Neuronal stem cell (in vitro differentiated cells): Measurements from ENCODE around the gene NFYC.

Source experiments
- DNase-seq: peaks from one replicate; pipeline ENCODE4 v3.0.0-alpha.2; 2013; ENCODE audit warnings: low spot score
- H2AFZ ChIP-seq: one replicate; pipeline ENCODE4 v1.6.1; 2013; ENCODE audit warnings: mild to moderate bottlenecking, low read length, inconsistent platforms
- H2AK5ac ChIP-seq: 2 replicates; pipeline ENCODE4 v1.6.1; 2013; ENCODE audit warnings: low read depth, mild to moderate bottlenecking, inconsistent platforms, low read length, moderate library complexity, mixed read lengths
- H2BK120ac ChIP-seq: 2 replicates; pipeline ENCODE4 v1.6.1; 2013; ENCODE audit warnings: low read depth, mild to moderate bottlenecking, inconsistent platforms, low read length, moderate library complexity, mixed read lengths
- H2BK12ac ChIP-seq: one replicate; pipeline ENCODE4 v1.6.1; 2013; ENCODE audit warnings: low read length, inconsistent platforms
- H2BK15ac ChIP-seq: 2 replicates; pipeline ENCODE4 v1.6.1; 2013; ENCODE audit warnings: mild to moderate bottlenecking, low read length, inconsistent platforms, mixed read lengths
- H2BK5ac ChIP-seq: one replicate; pipeline ENCODE4 v1.6.1; 2013; ENCODE audit warnings: inconsistent platforms, mild to moderate bottlenecking, low read length, moderate library complexity
- H3K14ac ChIP-seq: one replicate; pipeline ENCODE4 v1.6.1; 2013; ENCODE audit warnings: low read length, inconsistent platforms
- H3K18ac ChIP-seq: 2 replicates; pipeline ENCODE4 v1.6.1; 2013; ENCODE audit warnings: low read length, inconsistent platforms
- H3K23ac ChIP-seq: 2 replicates; pipeline ENCODE4 v1.6.1; 2013; ENCODE audit warnings: low read depth, mild to moderate bottlenecking, mixed read lengths, low read length, inconsistent platforms; ENCODE audit not compliant: poor library complexity
- H3K27ac ChIP-seq: replicated peaks from 3 replicates; pipeline ENCODE4 v1.5.1; 2013; ENCODE audit warnings: low read length, inconsistent platforms
- H3K27me3 ChIP-seq, 3 experiments: 2 replicates each; pipeline ENCODE4 v1.6.1; 2013; ENCODE audit warnings: low read length in 3 of 3, mild to moderate bottlenecking in 2 of 3, inconsistent platforms in 1 of 3, low read depth in 1 of 3, mixed read lengths in 1 of 3, moderate library complexity in 1 of 3; ENCODE audit not compliant: control insufficient read depth in 3 of 3, insufficient read depth in 3 of 3
- H3K36me3 ChIP-seq, 2 donors: replicated peaks in 1 of 2; 2 replicates each; pipeline ENCODE4 v1.6.1; 2013; ENCODE audit warnings: low read length in 2 of 2; ENCODE audit not compliant: control insufficient read depth in 2 of 2, insufficient read depth in 2 of 2
- H3K4ac ChIP-seq: 2 replicates; pipeline ENCODE4 v1.6.1; 2013; ENCODE audit warnings: inconsistent platforms, mild to moderate bottlenecking, low read length, moderate library complexity
- H3K4me1 ChIP-seq, 2 donors: 1 replicate in 1 of 2; 2 replicates in 1 of 2; pipeline ENCODE4 v1.6.1; 2013; ENCODE audit warnings: low read length in 2 of 2, low read depth in 1 of 2; ENCODE audit not compliant: control insufficient read depth in 2 of 2, insufficient read depth in 1 of 2
- H3K4me2 ChIP-seq: one replicate; pipeline ENCODE4 v1.6.1; 2013; ENCODE audit warnings: mild to moderate bottlenecking, low read length, inconsistent platforms; ENCODE audit not compliant: insufficient read depth, poor library complexity, severe bottlenecking
- H3K4me3 ChIP-seq, 2 donors: 2 replicates each; pipeline ENCODE4 v1.5.1; 2013; ENCODE audit warnings: low read length in 2 of 2, mild to moderate bottlenecking in 2 of 2, inconsistent platforms in 1 of 2, moderate library complexity in 1 of 2
- H3K79me1 ChIP-seq: one replicate; pipeline ENCODE4 v1.6.1; 2013; ENCODE audit warnings: low read depth, mild to moderate bottlenecking, inconsistent platforms, low read length, moderate library complexity
- H3K9ac ChIP-seq: one replicate; pipeline ENCODE4 v1.6.1; 2013; ENCODE audit warnings: mild to moderate bottlenecking, low read depth, low read length, inconsistent platforms; ENCODE audit not compliant: poor library complexity
- H3K9me3 ChIP-seq, 2 donors: replicated peaks in 1 of 2; 2 replicates each; pipeline versions ENCODE3 to v1.6.1; 2013; ENCODE audit warnings: low read length in 2 of 2, mild to moderate bottlenecking in 2 of 2, inconsistent platforms in 1 of 2, low read depth in 1 of 2, mixed read lengths in 1 of 2, moderate library complexity in 1 of 2; ENCODE audit not compliant: control insufficient read depth in 2 of 2, insufficient read depth in 1 of 2
- H4K8ac ChIP-seq: one replicate; pipeline ENCODE4 v1.6.1; 2013; ENCODE audit warnings: low read depth, mild to moderate bottlenecking, inconsistent platforms, low read length, moderate library complexity
- H4K91ac ChIP-seq: one replicate; pipeline ENCODE4 v1.6.1; 2013; ENCODE audit warnings: low read length, low read depth, mild to moderate bottlenecking, inconsistent platforms; ENCODE audit not compliant: poor library complexity
- WGBS, 2 donors: extraction: QIAGEN DNeasy Blood & Tissue Kit; methylation state at CpG; one replicate each; pipeline ENCODE4 v1.1.7; 2013; ENCODE audit warnings: missing lambda C conversion rate in 2 of 2, mixed read lengths in 1 of 2; ENCODE audit not compliant: insufficient read length in 2 of 2, insufficient replicate concordance in 1 of 2; ENCODE audit errors: extremely low coverage in 2 of 2; 5-methylcytosine and 5-hydroxymethylcytosine counted together

The NFYC gene

DNA sequence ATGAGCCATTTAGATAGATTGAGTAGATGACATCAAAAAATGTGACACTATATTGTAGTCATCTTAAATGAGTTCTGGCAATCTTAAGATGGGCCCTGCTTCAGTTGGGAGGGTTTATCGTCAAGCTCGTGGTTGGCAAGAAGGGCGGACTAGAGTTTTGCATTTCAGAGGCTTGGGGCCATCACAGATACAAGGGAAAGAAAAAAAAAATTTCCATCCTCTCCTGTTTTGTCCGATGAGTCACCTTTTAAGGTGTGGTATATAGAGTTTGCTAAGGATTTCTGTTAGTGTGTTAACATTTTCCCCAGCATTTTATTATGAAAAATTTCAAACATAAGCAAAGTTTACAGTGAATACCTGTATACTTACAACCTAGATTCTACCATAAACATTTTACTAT lies 60.3 kb downstream of the NFYC start:
- Histone ChIP-seq H3K4me1 (no peaks in the 10 kb centered on the region), H3K4me3 (no peak overlapping the region), H3K9ac (no peak overlapping the region), H4K8ac (no peak overlapping the region), H3K18ac (no peak overlapping the region), H4K91ac (no peak overlapping the region), H3K27me3 (no peaks in the 10 kb centered on the region), H2BK120ac (no peak overlapping the region), H2AFZ (no peak overlapping the region), H2BK5ac (no peak overlapping the region), H3K4ac (no peak overlapping the region), H3K14ac (no peak overlapping the region), H2BK15ac (no peak overlapping the region), H3K4me2 (no peak overlapping the region), H3K27ac (no peak overlapping the region), H2BK12ac (no peak overlapping the region), H3K23ac (no peak overlapping the region), H3K79me1 (no peaks in the 10 kb centered on the region), H2AK5ac (no peak overlapping the region), H3K36me3 (peaks cover 39 to 100% of the 10 kb centered on the region in 2 donors), H3K9me3 (no peaks in the 10 kb centered on the region)
- whole genome bisulfite sequencing, 2 donors: no CpG with 5 or more reads among the region's 4 CpGs
- no peak for DNase-seq

DNA sequence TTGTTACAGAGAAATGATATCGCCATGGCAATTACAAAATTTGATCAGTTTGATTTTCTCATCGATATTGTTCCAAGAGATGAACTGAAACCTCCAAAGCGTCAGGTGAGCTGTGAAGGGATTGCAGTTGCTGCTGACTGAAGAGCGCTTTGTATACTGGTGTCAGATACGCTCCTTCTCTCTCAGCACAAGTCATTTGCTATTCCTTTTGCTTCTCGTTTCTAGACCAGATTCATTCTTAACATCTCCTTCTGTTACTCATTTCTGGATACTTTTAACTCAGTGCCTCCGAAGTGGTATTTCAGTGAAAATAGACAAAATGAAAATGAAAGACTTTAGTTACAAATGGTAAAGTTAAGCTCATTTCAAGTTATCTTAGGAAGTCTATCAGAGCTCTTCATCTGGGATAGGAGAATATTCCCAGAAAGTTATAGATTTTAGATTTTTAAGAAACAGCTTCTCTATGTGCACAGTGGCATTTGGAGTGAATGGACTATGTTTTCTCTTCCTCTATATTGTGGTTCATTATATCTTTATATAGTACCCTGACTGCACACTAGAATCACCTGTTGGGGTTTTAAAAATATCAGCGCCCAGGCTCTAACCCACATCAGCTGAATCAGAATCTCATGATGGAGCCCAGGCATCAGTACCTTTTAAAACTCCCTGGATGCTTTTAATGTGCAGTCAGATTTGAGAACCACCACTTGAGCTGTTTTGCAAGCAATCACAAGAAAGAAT lies 61.8 kb downstream of the NFYC start:
- H3K27me3 ChIP-seq: no peaks in the 10 kb centered on the region
- no CpG with 5 or more reads among the region's 8 CpGs for WGBS, 2 donors
- no peak overlapping the region for H2BK120ac ChIP-seq
- peaks cover 0 to 2% of the 10 kb centered on the region in 2 donors for H3K4me1 ChIP-seq
- no peak overlapping the region for H3K4me2 ChIP-seq
- H4K8ac ChIP-seq: no peak overlapping the region
- H2BK5ac ChIP-seq: no peak overlapping the region
- peaks cover 46 to 100% of the 10 kb centered on the region in 2 donors for H3K36me3 ChIP-seq
- H4K91ac ChIP-seq: no peak overlapping the region
- no peak overlapping the region for H3K4me3 ChIP-seq
- no peak overlapping the region for H3K4ac ChIP-seq
- no peak overlapping the region for H2BK15ac ChIP-seq
- no peak overlapping the region for H3K14ac ChIP-seq
- no peak overlapping the region for H3K23ac ChIP-seq
- no peak overlapping the region for H3K27ac ChIP-seq
- no peak for DNase-seq
- no peaks in the 10 kb centered on the region for H3K79me1 ChIP-seq
- H3K9ac ChIP-seq: no peak overlapping the region
- H3K9me3 ChIP-seq: no peaks in the 10 kb centered on the region
- H2AK5ac ChIP-seq: no peak overlapping the region
- no peak overlapping the region for H3K18ac ChIP-seq
- H2AFZ ChIP-seq: no peak overlapping the region
- no peak overlapping the region for H2BK12ac ChIP-seq

DNA sequence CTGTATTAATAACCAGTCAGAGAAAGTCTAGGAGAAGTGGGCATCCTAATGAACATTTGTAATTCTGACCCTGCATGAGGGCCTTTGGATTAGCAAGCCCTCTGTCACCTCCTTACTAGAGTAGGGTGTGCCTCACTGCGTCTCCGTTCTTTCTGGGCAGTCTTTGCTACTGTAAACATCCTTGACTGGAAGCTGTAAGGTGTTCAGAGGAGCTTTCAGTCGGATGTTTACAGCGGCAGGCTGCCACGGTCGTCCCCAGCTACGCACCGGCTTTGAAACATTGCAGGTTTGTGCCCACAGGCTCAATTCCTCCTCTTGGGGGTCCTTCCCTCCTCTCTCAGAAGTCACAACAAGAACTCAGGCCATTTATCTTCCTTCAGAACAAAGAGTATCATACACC lies 62.7 kb downstream of the NFYC start:
- Histone ChIP-seq H3K18ac (no peak overlapping the region), H3K36me3 (peaks cover 42 to 100% of the 10 kb centered on the region in 2 donors), H3K14ac (no peak overlapping the region), H3K27me3 (no peaks in the 10 kb centered on the region), H3K4ac (no peak overlapping the region), H2BK5ac (no peak overlapping the region), H2BK12ac (no peak overlapping the region), H2BK120ac (no peak overlapping the region), H3K4me1 (peaks cover 0 to 2% of the 10 kb centered on the region in 2 donors), H3K79me1 (no peaks in the 10 kb centered on the region), H3K9me3 (no peaks in the 10 kb centered on the region), H3K4me3 (no peak overlapping the region), H3K4me2 (no peak overlapping the region), H2BK15ac (no peak overlapping the region), H2AFZ (no peak overlapping the region), H2AK5ac (no peak overlapping the region), H4K8ac (no peak overlapping the region), H3K27ac (no peak overlapping the region), H4K91ac (no peak overlapping the region), H3K23ac (no peak overlapping the region), H3K9ac (no peak overlapping the region)
- DNase-seq: no peak
- no CpG with 5 or more reads among the region's 8 CpGs for WGBS, 2 donors

DNA sequence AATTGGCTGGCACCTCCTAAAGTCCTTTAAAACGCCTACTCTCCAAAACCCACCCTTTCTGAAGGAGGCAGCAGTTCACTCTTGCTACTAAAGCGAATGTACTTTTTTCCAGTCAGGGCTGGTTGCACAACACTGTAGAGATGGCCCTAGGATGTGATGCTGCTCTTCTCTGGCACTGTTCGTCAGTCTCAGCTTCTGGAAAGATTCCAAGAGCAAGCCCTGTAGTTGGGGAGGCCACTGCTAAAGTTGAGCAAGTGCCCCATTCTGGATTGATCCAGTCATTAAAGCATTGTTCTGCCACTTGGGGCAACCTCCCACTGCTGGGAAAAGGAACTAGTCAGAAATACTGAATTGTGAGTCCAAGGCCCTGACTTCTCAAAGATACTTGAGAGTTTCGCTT lies 63.6 kb downstream of the NFYC start:
- no peak overlapping the region for H2BK12ac ChIP-seq
- H2BK5ac ChIP-seq: no peak overlapping the region
- H3K18ac ChIP-seq: no peak overlapping the region
- no peaks in the 10 kb centered on the region for H3K27me3 ChIP-seq
- no peak for DNase-seq
- no peaks in the 10 kb centered on the region for H3K9me3 ChIP-seq
- peaks cover 39 to 100% of the 10 kb centered on the region in 2 donors for H3K36me3 ChIP-seq
- no peak overlapping the region for H3K23ac ChIP-seq
- no peak overlapping the region for H3K4me3 ChIP-seq
- H2BK120ac ChIP-seq: no peak overlapping the region
- H3K9ac ChIP-seq: no peak overlapping the region
- H3K27ac ChIP-seq: no peak overlapping the region
- H3K4ac ChIP-seq: no peak overlapping the region
- no CpG with 5 or more reads among the region's 4 CpGs for WGBS, 2 donors
- no peak overlapping the region for H3K4me2 ChIP-seq
- H4K8ac ChIP-seq: no peak overlapping the region
- H3K79me1 ChIP-seq: no peaks in the 10 kb centered on the region
- H2AFZ ChIP-seq: no peak overlapping the region
- peaks cover 0 to 2% of the 10 kb centered on the region in 2 donors for H3K4me1 ChIP-seq
- H3K14ac ChIP-seq: no peak overlapping the region
- no peak overlapping the region for H4K91ac ChIP-seq
- H2AK5ac ChIP-seq: no peak overlapping the region
- no peak overlapping the region for H2BK15ac ChIP-seq
